Mesendoderm (in vitro differentiated cells): ENCODE measurements around the gene MAGEA11.
"Not testable (repeated sequence)": the region's sequence is repeated elsewhere in the genome, so short reads cannot be mapped to it uniquely, and the experiment has no call there.

Experiments used
- DNase-seq: peaks from one replicate; pipeline ENCODE4 v3.0.0; 2013
- H2AK5ac ChIP-seq: 2 replicates; pipeline ENCODE4 v1.6.1; 2013; ENCODE audit warnings: low read length, inconsistent platforms
- H2BK120ac ChIP-seq: 2 replicates; pipeline ENCODE4 v1.6.1; 2013; ENCODE audit warnings: low read depth, mild to moderate bottlenecking, low read length, moderate library complexity, mixed read lengths
- H2BK15ac ChIP-seq: replicated peaks from 2 replicates; pipeline ENCODE4 v1.6.1; 2013; ENCODE audit warnings: low read depth, mild to moderate bottlenecking, moderate library complexity
- H2BK5ac ChIP-seq: 2 replicates; pipeline ENCODE4 v1.6.1; 2013; ENCODE audit warnings: low read length, inconsistent platforms
- H3K18ac ChIP-seq: 2 replicates; pipeline ENCODE4 v1.6.1; 2013; ENCODE audit warnings: mild to moderate bottlenecking, low read length, mixed read lengths
- H3K23ac ChIP-seq: one replicate; pipeline ENCODE4 v1.6.1; 2013; ENCODE audit warnings: low read length
- H3K27ac ChIP-seq: 2 replicates; pipeline ENCODE4 v1.5.1; 2013; ENCODE audit warnings: low read depth, mild to moderate bottlenecking, inconsistent platforms, low read length, moderate library complexity
- H3K27me3 ChIP-seq: 2 replicates; pipeline ENCODE4 v1.6.1; 2013; ENCODE audit warnings: low read length, control low read depth, mild to moderate bottlenecking, inconsistent platforms; ENCODE audit not compliant: insufficient read depth, poor library complexity
- H3K36me3 ChIP-seq: 2 replicates; pipeline ENCODE4 v1.6.1; 2013; ENCODE audit warnings: low read length, inconsistent platforms; ENCODE audit not compliant: control insufficient read depth, insufficient read depth
- H3K4ac ChIP-seq: one replicate; pipeline ENCODE4 v1.6.1; 2013; ENCODE audit warnings: low read depth, mild to moderate bottlenecking, low read length, moderate library complexity
- H3K4me1 ChIP-seq: 2 replicates; pipeline ENCODE4 v1.6.1; 2013; ENCODE audit warnings: low read depth, low read length, inconsistent platforms; ENCODE audit not compliant: control insufficient read depth
- H3K4me2 ChIP-seq: 2 replicates; pipeline ENCODE4 v1.6.1; 2013; ENCODE audit warnings: low read length
- H3K4me3 ChIP-seq: 2 replicates; pipeline ENCODE4 v1.5.1; 2013; ENCODE audit warnings: mild to moderate bottlenecking, low read length
- H3K56ac ChIP-seq: one replicate; pipeline ENCODE4 v1.6.1; 2013; ENCODE audit warnings: low read length
- H3K79me1 ChIP-seq: 2 replicates; pipeline ENCODE4 v1.6.1; 2013; ENCODE audit warnings: low read length, inconsistent platforms
- H3K79me2 ChIP-seq: 2 replicates; pipeline ENCODE4 v1.6.1; 2013; ENCODE audit warnings: mild to moderate bottlenecking, low read length; ENCODE audit not compliant: control insufficient read depth, insufficient read depth
- H3K9ac ChIP-seq: 2 replicates; pipeline ENCODE4 v1.6.1; 2013; ENCODE audit warnings: low read length, inconsistent platforms
- H4K5ac ChIP-seq: one replicate; pipeline ENCODE4 v1.6.1; 2013; ENCODE audit warnings: low read length
- H4K8ac ChIP-seq: one replicate; pipeline ENCODE4 v1.6.1; 2013; ENCODE audit warnings: low read depth, mild to moderate bottlenecking, control low read depth, low read length, moderate library complexity
- WGBS: extraction: QIAGEN DNeasy Blood & Tissue Kit; methylation state at CpG from one replicate; pipeline ENCODE4 v1.1.7; 2013; ENCODE audit warnings: low lambda C conversion rate, missing lambda C conversion rate; ENCODE audit not compliant: insufficient coverage; ENCODE audit errors: extremely low coverage; 5-methylcytosine and 5-hydroxymethylcytosine counted together

The MAGEA11 gene

DNA sequence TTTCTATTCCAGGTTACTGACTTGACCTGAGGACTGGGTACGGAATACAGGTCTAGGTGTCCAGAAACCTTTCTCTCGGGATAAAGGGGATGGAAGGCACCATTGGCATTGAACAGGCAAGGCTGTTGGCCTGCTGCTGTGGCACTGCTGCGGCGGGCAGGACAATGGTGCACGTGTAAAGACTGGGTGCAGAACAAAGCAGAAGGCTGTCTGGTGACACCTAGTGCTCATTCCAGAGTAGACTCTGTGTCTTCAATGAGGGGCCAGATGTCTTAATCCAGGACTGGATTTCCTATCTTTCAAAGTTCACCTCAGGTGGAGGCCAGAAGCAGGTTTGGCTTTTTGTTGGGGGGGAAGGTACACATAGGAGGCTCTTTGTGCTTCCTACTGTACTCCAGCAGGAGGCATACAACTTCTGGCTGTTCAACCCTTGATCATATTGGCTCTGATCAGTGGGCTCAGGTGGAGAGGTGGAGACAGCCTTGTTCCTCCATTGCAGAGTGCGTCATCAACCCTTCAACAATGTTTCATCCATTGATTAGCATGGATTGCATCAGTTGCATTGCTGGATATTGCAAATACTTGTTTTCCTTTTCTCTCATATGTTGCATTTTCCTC, 34.6 kb downstream of the MAGEA11 start:
- H3K4me3 ChIP-seq, H3K18ac ChIP-seq, H2BK120ac ChIP-seq, H2BK15ac ChIP-seq, H3K23ac ChIP-seq, H3K27me3 ChIP-seq, H4K5ac ChIP-seq, H3K79me2 ChIP-seq, DNase-seq, H3K79me1 ChIP-seq, H2BK5ac ChIP-seq, H3K4ac ChIP-seq, H4K8ac ChIP-seq, H3K4me2 ChIP-seq, H3K27ac ChIP-seq, H3K56ac ChIP-seq, H3K4me1 ChIP-seq, H2AK5ac ChIP-seq, H3K36me3 ChIP-seq, H3K9ac ChIP-seq: not testable (repeated sequence)
- no CpG with 5 or more reads among the region's 6 CpGs for WGBS

GRCh38 chrX:149757206-149758067, 45.6 kb downstream of the MAGEA11 start:
- Histone ChIP-seq H3K4me3 (no peak overlapping the region), H3K36me3 (no peaks in the 10 kb centered on the region), H2BK120ac (no peak overlapping the region), H3K4me1 (no peaks in the 10 kb centered on the region), H4K5ac (no peak overlapping the region), H3K9ac (no peak overlapping the region), H3K27me3 (no peaks in the 10 kb centered on the region), H2BK15ac (no peak overlapping the region), H3K56ac (no peak overlapping the region), H3K23ac (no peak overlapping the region), H2AK5ac (no peak overlapping the region), H3K4ac (no peak overlapping the region), H3K79me1 (no peaks in the 10 kb centered on the region), H3K27ac (no peak overlapping the region), H2BK5ac (no peak overlapping the region), H3K79me2 (no peaks in the 10 kb centered on the region), H3K18ac (no peak overlapping the region), H3K4me2 (no peak overlapping the region), H4K8ac (no peak overlapping the region)
- no CpG with 5 or more reads among the region's 8 CpGs for WGBS
- DNase-seq: no peak

GRCh38 chrX:149758068-149758714, 46.3 kb downstream of the MAGEA11 start:
- no peaks in the 10 kb centered on the region for H3K79me2 ChIP-seq
- H3K4me1 ChIP-seq: no peaks in the 10 kb centered on the region
- no peak overlapping the region for H3K18ac ChIP-seq
- WGBS: no CpG with 5 or more reads among the region's 18 CpGs
- no peaks in the 10 kb centered on the region for H3K36me3 ChIP-seq
- H3K4ac ChIP-seq: no peak overlapping the region
- H3K9ac ChIP-seq: no peak overlapping the region
- no peak overlapping the region for H3K4me3 ChIP-seq
- H2AK5ac ChIP-seq: no peak overlapping the region
- DNase-seq: no peak
- no peak overlapping the region for H3K56ac ChIP-seq
- H2BK5ac ChIP-seq: no peak overlapping the region
- H3K23ac ChIP-seq: no peak overlapping the region
- no peak overlapping the region for H4K8ac ChIP-seq
- no peak overlapping the region for H2BK15ac ChIP-seq
- H2BK120ac ChIP-seq: no peak overlapping the region
- no peaks in the 10 kb centered on the region for H3K79me1 ChIP-seq
- H3K27ac ChIP-seq: no peak overlapping the region
- H3K4me2 ChIP-seq: no peak overlapping the region
- H4K5ac ChIP-seq: no peak overlapping the region
- H3K27me3 ChIP-seq: no peaks in the 10 kb centered on the region

DNA sequence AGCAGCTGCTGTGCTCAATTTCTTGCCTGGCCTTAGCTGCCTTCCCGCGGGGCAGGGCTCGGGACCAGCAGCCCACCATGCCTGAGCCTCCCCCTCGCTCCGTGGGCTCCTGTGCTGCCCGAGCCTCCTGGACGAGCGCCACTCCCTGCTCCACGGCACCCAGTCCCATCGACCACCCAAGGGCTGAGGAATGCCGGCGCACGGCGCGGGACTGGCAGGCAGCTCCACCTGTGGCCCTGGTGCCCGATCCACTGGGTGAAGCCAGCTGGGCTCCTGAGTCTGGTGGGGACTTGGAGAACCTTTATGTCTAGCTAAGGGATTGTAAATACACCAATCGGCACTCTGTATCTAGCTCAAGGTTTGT, 46.8 kb downstream of the MAGEA11 start:
- H3K79me2 ChIP-seq, H4K5ac ChIP-seq, H3K27me3 ChIP-seq, H2BK5ac ChIP-seq, DNase-seq, H3K4me2 ChIP-seq, H3K18ac ChIP-seq, H3K23ac ChIP-seq, H3K4me3 ChIP-seq, H3K79me1 ChIP-seq, H3K36me3 ChIP-seq, H2BK15ac ChIP-seq, H3K9ac ChIP-seq, H3K4me1 ChIP-seq, H4K8ac ChIP-seq, H2BK120ac ChIP-seq, H3K56ac ChIP-seq, H2AK5ac ChIP-seq, H3K27ac ChIP-seq, H3K4ac ChIP-seq: not testable (repeated sequence)
- no CpG with 5 or more reads among the region's 17 CpGs for WGBS

DNA sequence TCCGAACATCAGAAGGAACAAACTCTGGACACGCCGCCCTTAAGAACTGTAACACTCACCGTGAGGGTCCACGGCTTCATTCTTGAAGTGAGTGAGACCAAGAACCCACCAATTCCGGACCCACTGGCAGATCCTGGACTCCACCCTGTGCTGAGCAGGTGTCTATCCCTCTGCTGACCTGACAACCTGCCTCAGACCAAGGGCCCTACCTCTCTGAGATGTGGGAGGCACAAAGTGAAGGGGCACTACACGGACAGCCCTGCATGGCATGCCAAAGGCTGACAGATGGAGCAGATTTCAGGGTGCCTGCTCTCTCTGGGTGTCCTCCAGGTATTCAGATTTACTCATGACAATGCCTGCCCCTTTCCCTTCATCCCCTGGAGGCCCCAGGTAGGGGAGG, 48.0 kb downstream of the MAGEA11 start:
- Histone ChIP-seq H3K27me3 (no peaks in the 10 kb centered on the region), H3K4me3 (no peak overlapping the region), H3K36me3 (no peaks in the 10 kb centered on the region), H4K8ac (no peak overlapping the region), H3K9ac (no peak overlapping the region), H2BK120ac (no peak overlapping the region), H2BK15ac (no peak overlapping the region), H3K4me2 (no peak overlapping the region), H3K4ac (no peak overlapping the region), H3K56ac (no peak overlapping the region), H3K23ac (no peak overlapping the region), H3K79me1 (no peaks in the 10 kb centered on the region), H3K4me1 (no peaks in the 10 kb centered on the region), H4K5ac (no peak overlapping the region), H2AK5ac (no peak overlapping the region), H3K18ac (no peak overlapping the region), H3K27ac (no peak overlapping the region), H2BK5ac (no peak overlapping the region), H3K79me2 (no peaks in the 10 kb centered on the region)
- WGBS: no CpG with 5 or more reads among the region's 7 CpGs
- DNase-seq: no peak
